ENCODE results near the gene HDAC1.

Gene HDAC1

GRCh38 chr1:32330558-32331151, 38.8 kb downstream of the HDAC1 start:
- FAIRE-seq, result no peak

GRCh38 chr1:32331549-32331948, 39.7 kb downstream of the HDAC1 start:
- FAIRE-seq, result no peak

GRCh38 chr1:32332290-32333079, 40.6 kb downstream of the HDAC1 start:
- no peak for FAIRE-seq

GRCh38 chr1:32333251-32333963, 41.5 kb downstream of the HDAC1 start:
- no peak for FAIRE-seq

- no peak for FAIRE-seq
Measured at GRCh38 chr1:32334274-32334861, 42.5 kb downstream of the HDAC1 start.

- no peak for FAIRE-seq
Measured at GRCh38 chr1:32334864-32335534, 43.1 kb downstream of the HDAC1 start.

- FAIRE-seq, result no peak
Measured at GRCh38 chr1:32335535-32335789, 43.6 kb downstream of the HDAC1 start.

GRCh38 chr1:32335790-32336590, 44.1 kb downstream of the HDAC1 start, which contains the start of gene MARCKSL1:
Gene MARCKSL1, minus strand, starts transcription at chr1:32336233. Its CDS starts 200 bp downstream, at chr1:32336033.
- no peak for FAIRE-seq

- no peak for FAIRE-seq
Measured at GRCh38 chr1:32336591-32336932, 44.7 kb downstream of the HDAC1 start.

- FAIRE-seq, result no peak
Measured at GRCh38 chr1:32336963-32337675, 45.2 kb downstream of the HDAC1 start.

- no peak for FAIRE-seq
Measured at GRCh38 chr1:32337855-32338636, 46.2 kb downstream of the HDAC1 start.

GRCh38 chr1:32338637-32339145, 46.8 kb downstream of the HDAC1 start:
- FAIRE-seq, result no peak

- FAIRE-seq, result no peak
Measured at GRCh38 chr1:32339363-32339978, 47.6 kb downstream of the HDAC1 start.

- FAIRE-seq, result no peak
Measured at GRCh38 chr1:32341186-32341757, 49.4 kb downstream of the HDAC1 start.

GRCh38 chr1:32341971-32342370, 50.1 kb downstream of the HDAC1 start:
- no peak for FAIRE-seq

GRCh38 chr1:32342704-32343103, 50.8 kb downstream of the HDAC1 start:
- no peak for FAIRE-seq

GRCh38 chr1:32345289-32345827, 53.5 kb downstream of the HDAC1 start:
- no peak for FAIRE-seq

- FAIRE-seq, result no peak
Measured at GRCh38 chr1:32346532-32347157, 54.8 kb downstream of the HDAC1 start.

- no peak for FAIRE-seq
Measured at GRCh38 chr1:32349211-32349708, 57.4 kb downstream of the HDAC1 start.

All from endometrium (tissue), 2 donors.